MM.1S (cell line): ENCODE results near the gene TBX1.
A peak's percentile ranks its signal among the peaks of the same experiment; 100 is the strongest.

Experiments used
- DNase-seq: peaks from one replicate; pipeline ENCODE4 v3.0.0-alpha.2; 2015
- H2AFZ ChIP-seq: fragments of 300-600 bp; sonication (generic); 2 replicates; pipeline ENCODE4 v1.6.0; 2016; ENCODE audit warnings: antibody characterized with exemption, low read length
- H3F3A ChIP-seq: fragments of 300-600 bp; sonication (generic); 2 replicates; pipeline ENCODE4 v1.6.1; 2016; ENCODE audit warnings: mild to moderate bottlenecking, antibody characterized with exemption, low read length, moderate library complexity, mixed read lengths; ENCODE audit not compliant: insufficient read depth
- H3K27ac ChIP-seq: fragments of 300-600 bp; sonication (generic); 2 replicates; pipeline ENCODE4 v1.5.1; 2016; ENCODE audit warnings: mild to moderate bottlenecking, low read length
- H3K27me3 ChIP-seq: fragments of 300-600 bp; sonication (generic); replicated peaks from 2 replicates; pipeline ENCODE4 v1.6.0; 2016; ENCODE audit warnings: low read length; ENCODE audit not compliant: insufficient read depth
- H3K36me3 ChIP-seq: fragments of 300-600 bp; sonication (generic); replicated peaks from 2 replicates; pipeline ENCODE4 v1.6.1; 2016; ENCODE audit warnings: mild to moderate bottlenecking, low read length, mixed read lengths; ENCODE audit not compliant: insufficient read depth
- H3K4me1 ChIP-seq: fragments of 300-600 bp; sonication (generic); 2 replicates; pipeline ENCODE4 v1.6.1; 2016; ENCODE audit warnings: low read length, mixed read lengths
- H3K4me2 ChIP-seq: fragments of 300-600 bp; sonication (generic); 2 replicates; pipeline ENCODE4 v1.6.0; 2016; ENCODE audit warnings: low read depth, low read length
- H3K4me3 ChIP-seq: fragments of 300-600 bp; sonication (generic); 2 replicates; pipeline ENCODE4 v1.5.1; 2016; ENCODE audit warnings: low read length, mixed read lengths
- H3K79me2 ChIP-seq: fragments of 300-600 bp; sonication (generic); 2 replicates; pipeline ENCODE4 v1.6.1; 2016; ENCODE audit warnings: mixed run types, low read length, mixed read lengths
- H3K9ac ChIP-seq: fragments of 300-600 bp; sonication (generic); 2 replicates; pipeline ENCODE4 v1.6.1; 2016; ENCODE audit warnings: low read length, mixed read lengths
- H3K9me2 ChIP-seq: fragments of 300-600 bp; sonication (generic); replicated peaks from 2 replicates; pipeline ENCODE4 v1.6.1; 2016; ENCODE audit warnings: mild to moderate bottlenecking, low read length, mixed read lengths; ENCODE audit not compliant: insufficient read depth
- H3K9me3 ChIP-seq: fragments of 300-600 bp; sonication (generic); replicated peaks from 2 replicates; pipeline ENCODE4 v1.6.1; 2016; ENCODE audit warnings: mild to moderate bottlenecking, low read length, mixed read lengths; ENCODE audit not compliant: insufficient read depth
- H4K20me1 ChIP-seq: fragments of 300-600 bp; sonication (generic); 2 replicates; pipeline ENCODE4 v1.6.1; 2016; ENCODE audit warnings: mild to moderate bottlenecking, low read length, moderate library complexity, mixed read lengths; ENCODE audit not compliant: insufficient read depth
- CTCF ChIP-seq: fragments of 300-600 bp; sonication (generic); IDR thresholded peaks from 2 replicates; pipeline ENCODE4 v1.5.1; 2016; ENCODE audit warnings: antibody characterized with exemption, low read length, mixed read lengths
- EZH2 ChIP-seq: fragments of 300-600 bp; sonication (generic); optimal IDR thresholded peaks from 2 replicates; pipeline ENCODE3; 2017; ENCODE audit warnings: low read depth, mild to moderate bottlenecking, antibody characterized with exemption, low read length, mixed read lengths
- EZH2phosphoT487 ChIP-seq: fragments of 300-600 bp; sonication (generic); IDR thresholded peaks from 2 replicates; pipeline ENCODE4 v1.6.1; 2018; ENCODE audit warnings: antibody characterized with exemption, low read length

Gene TBX1

DNA sequence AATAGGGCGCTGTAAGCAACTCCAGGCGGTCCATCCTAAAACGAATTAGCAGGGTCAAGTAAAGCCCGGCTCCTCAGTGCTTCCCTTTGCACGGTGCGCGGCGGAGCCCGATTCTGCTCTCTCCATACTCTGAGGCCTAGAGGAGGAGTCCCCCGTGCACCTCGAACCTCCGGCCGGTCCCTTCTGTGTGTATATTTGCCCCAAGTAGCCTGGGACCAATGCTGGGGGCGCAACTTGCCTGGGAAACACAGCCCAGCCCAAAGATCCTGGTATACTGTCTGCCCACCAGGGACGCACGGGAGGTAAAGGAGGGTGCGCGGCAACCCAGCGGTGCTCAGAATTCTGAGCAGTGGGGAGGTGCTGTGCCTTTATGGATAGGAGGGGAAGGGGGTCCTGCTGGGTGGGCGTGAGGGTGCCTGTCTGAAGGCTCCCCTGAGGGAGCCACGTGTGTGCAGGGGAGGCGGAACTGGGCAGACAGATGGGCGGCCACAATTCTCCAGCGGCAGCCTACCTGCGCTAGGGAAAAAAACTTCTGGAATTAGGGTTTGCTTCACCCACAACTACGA, 4.8 kb upstream of the TBX1 start:
- H3K79me2 ChIP-seq, result no peaks in the 10 kb centered on the region
- no peak overlapping the region; the same call in 1 of the 2 replicates for H3K4me2 ChIP-seq
- no peak overlapping the region for H2AFZ ChIP-seq
- H3F3A ChIP-seq, result peaks cover 9% of the 10 kb centered on the region
- no peak overlapping the region for H3K27ac ChIP-seq
- H3K9ac ChIP-seq, result no peak overlapping the region
- H3K36me3 ChIP-seq, result no peaks in the 10 kb centered on the region
- no peaks in the 10 kb centered on the region for H3K9me2 ChIP-seq
- 0 out of 2 replicates have a peak, but pooled peaks cover 3% of the 10 kb centered on the region for H3K4me1 ChIP-seq
- H3K9me3 ChIP-seq, result no peaks in the 10 kb centered on the region
- H3K4me3 ChIP-seq, result no peak overlapping the region
- TF ChIP-seq EZH2 (no peak), CTCF (no peak), EZH2phosphoT487 (no peak)
- peaks cover 91% of the 10 kb centered on the region for H3K27me3 ChIP-seq
- no peak for DNase-seq
- H4K20me1 ChIP-seq, result no peaks in the 10 kb centered on the region

DNA sequence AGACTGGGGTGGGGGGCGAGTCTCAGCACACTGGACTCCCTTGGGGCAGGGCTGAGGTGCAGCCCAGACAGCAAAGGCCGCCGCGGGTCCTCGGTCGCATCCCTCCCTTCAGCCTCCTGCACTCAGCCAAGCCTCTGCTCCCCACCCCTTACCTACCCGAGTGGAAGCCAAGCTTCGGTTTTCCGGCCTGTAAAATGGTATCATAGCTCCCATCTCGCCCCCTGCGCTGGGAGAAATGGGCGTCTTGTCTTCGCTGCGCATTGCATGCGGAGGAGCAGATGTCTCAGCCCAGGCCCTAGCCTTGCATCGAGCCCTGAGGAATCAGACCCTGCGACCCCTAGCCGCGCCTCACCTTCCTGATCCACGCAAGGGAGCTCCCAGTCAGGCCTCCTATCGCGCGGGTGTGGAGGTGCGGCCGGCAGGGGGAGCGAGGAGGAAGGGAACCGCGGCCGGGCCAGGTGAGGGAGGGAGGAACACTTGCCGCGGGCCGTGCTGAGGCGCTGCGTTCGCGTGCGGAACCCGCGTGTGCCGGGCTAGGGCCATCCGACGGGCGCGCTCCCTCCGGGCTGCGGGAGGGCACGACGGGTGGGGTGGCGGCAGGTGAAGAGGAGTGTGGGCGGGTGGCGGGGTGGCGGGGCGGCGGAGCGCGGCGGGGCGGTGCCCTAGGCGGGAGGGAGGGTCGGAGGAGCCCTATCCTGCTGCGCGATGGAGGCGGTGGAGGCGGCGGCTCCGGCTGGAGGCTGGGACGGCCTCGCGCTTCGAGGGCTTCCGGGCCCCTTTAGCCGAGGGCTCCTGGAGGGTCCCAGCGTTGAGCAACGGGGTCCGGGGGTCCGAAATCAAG, 4.1 kb upstream of the TBX1 start:
- no peaks in the 10 kb centered on the region for H3K79me2 ChIP-seq
- H3K9me3 ChIP-seq, result no peaks in the 10 kb centered on the region
- DNase-seq, result peak; percentile 69
- no peak overlapping the region for H3K27ac ChIP-seq
- H3K4me3 ChIP-seq, result peak overlapping the region; percentile 59
- no peaks in the 10 kb centered on the region for H3K9me2 ChIP-seq
- TF ChIP-seq EZH2, result no peak
- peak; percentile 71 for TF ChIP-seq CTCF
- peak overlapping the region; percentile 76 for H3K4me2 ChIP-seq
- peaks cover 85% of the 10 kb centered on the region for H3K27me3 ChIP-seq
- peak overlapping the region; percentile 43; the same call in 1 of the 2 replicates for H2AFZ ChIP-seq
- H3K36me3 ChIP-seq, result no peaks in the 10 kb centered on the region
- H3F3A ChIP-seq, result peaks cover 9% of the 10 kb centered on the region
- H3K9ac ChIP-seq, result no peak overlapping the region
- 0 out of 2 replicates have a peak, but pooled peaks cover 3% of the 10 kb centered on the region for H3K4me1 ChIP-seq
- no peaks in the 10 kb centered on the region for H4K20me1 ChIP-seq

GRCh38 chr22:19757140-19757984, 3.2 kb upstream of the TBX1 start:
- H3K27ac ChIP-seq, result no peak overlapping the region

More at GRCh38 chr22:19757140-19757984, 3.2 kb upstream of the TBX1 start:
- no peaks in the 10 kb centered on the region for H3K79me2 ChIP-seq
- H3K27me3 ChIP-seq, result peaks cover 85% of the 10 kb centered on the region
- H3K4me1 ChIP-seq, result 0 out of 2 replicates have a peak, but pooled peaks cover 3% of the 10 kb centered on the region
- no peaks in the 10 kb centered on the region for H3K36me3 ChIP-seq
- no peaks in the 10 kb centered on the region for H4K20me1 ChIP-seq
- peaks cover 9% of the 10 kb centered on the region for H3F3A ChIP-seq
- no peaks in the 10 kb centered on the region for H3K9me2 ChIP-seq
- H3K9me3 ChIP-seq, result no peaks in the 10 kb centered on the region
- no peak overlapping the region for H3K9ac ChIP-seq
- TF ChIP-seq EZH2, result no peak
- TF ChIP-seq CTCF, result no peak
- TF ChIP-seq EZH2phosphoT487, result no peak
- H3K4me3 ChIP-seq, result peak overlapping the region; percentile 59
- peak; percentile 30 for DNase-seq
- peak overlapping the region; percentile 76 for H3K4me2 ChIP-seq
- peak overlapping the region; percentile 43; the same call in 1 of the 2 replicates for H2AFZ ChIP-seq
